GM23248 (cell line): ENCODE results near the gene MYORG.

Experiments used
- EZH2 ChIP-seq: fragments of 200-600 bp; sonication (generic); IDR thresholded peaks from 2 replicates; pipeline ENCODE4 v1.6.1; 2018; ENCODE audit warnings: antibody characterized with exemption, mild to moderate bottlenecking; ENCODE audit not compliant: insufficient read depth, poor library complexity, severe bottlenecking
- EZH2phosphoT487 ChIP-seq: fragments of 200-600 bp; sonication (generic); IDR thresholded peaks from 2 replicates; pipeline ENCODE4 v1.6.1; 2018; ENCODE audit warnings: antibody characterized with exemption, moderate library complexity, mild to moderate bottlenecking, low read depth; ENCODE audit not compliant: insufficient read depth

- TF ChIP-seq EZH2phosphoT487 (no peak), EZH2 (no peak)
Observed at GRCh38 chr9:34398875-34399274, 22.2 kb upstream of the MYORG start.
